ENCODE measurements around the gene IGFBP6.
"Not testable (repeated sequence)": the region's sequence is repeated elsewhere in the genome, so short reads cannot be mapped to it uniquely, and the experiment has no call there.

The IGFBP6 gene

DNA sequence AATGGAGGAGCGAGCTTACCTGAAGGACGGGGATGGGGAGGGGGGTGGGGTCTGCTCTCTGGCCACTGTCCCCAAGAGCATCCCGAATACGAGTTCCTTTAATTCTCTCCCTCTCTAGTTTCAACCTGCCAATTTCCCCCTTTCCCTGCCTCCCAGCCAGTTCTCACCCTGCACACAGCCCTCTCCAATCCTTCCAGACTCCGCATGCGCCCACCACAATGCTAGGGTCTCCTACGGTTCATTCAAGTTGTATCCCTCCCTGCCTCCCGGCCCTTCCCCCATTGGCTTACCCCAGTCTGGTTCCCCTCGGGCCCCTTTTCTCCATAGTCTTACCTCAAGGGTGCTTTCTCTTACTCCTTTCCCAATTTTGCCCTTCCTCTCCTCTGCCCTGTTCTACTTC is 708 bp upstream of the IGFBP6 start:
- DNase-seq (ENCODE audit: low read depth), result no peak

DNA sequence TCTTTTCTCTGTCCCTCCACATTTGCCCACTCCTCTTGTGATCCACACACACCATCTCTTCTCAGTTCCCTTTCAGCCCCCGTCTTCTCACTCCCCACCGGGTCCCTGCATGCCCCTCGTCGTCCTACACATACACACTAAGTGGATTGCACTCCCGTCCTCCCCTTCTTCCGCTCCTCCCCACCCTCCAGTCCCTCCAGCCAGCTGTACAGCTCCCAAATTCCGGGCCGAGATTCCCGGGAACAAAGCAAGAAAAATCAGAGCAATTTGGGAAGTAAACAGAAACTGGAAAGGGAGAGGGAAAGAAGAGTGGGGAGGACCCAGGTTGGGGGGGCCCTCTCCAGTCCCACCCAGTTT is 282 bp upstream of the IGFBP6 start:
- no peak for DNase-seq (ENCODE audit: low read depth)

DNA sequence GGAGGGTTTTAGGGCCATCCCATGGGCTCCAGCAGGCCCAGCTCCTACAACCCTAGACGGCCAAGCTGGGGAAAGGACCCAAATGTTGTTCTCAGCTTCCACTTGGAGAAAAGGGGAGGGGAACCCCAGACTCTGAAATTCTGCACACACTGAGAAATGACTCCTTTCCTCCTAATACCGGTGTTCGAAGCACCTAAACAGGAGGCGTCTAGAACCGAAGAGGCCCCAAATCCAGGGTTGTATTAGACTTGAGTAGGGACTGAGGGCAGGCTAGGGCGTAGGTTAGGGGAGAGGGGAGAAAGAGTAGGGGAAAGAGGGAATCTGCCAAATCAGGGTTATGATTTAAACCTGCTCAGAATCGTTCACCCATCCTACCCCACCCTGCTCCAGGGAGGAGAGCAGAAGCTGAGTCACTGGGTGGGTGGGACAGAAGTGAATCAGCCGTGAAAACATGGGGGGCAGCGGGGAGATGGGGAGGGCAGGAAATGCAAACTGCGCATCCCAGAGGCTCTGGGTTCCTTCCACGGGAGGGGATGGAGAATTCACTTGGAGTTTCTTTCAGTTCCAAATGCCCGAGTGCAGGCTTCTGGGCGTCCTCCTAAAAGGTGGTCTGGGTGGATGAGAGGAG is 1.0 kb downstream of the IGFBP6 start:
- peak; percentile 68 for DNase-seq (ENCODE audit: low read depth)

DNA sequence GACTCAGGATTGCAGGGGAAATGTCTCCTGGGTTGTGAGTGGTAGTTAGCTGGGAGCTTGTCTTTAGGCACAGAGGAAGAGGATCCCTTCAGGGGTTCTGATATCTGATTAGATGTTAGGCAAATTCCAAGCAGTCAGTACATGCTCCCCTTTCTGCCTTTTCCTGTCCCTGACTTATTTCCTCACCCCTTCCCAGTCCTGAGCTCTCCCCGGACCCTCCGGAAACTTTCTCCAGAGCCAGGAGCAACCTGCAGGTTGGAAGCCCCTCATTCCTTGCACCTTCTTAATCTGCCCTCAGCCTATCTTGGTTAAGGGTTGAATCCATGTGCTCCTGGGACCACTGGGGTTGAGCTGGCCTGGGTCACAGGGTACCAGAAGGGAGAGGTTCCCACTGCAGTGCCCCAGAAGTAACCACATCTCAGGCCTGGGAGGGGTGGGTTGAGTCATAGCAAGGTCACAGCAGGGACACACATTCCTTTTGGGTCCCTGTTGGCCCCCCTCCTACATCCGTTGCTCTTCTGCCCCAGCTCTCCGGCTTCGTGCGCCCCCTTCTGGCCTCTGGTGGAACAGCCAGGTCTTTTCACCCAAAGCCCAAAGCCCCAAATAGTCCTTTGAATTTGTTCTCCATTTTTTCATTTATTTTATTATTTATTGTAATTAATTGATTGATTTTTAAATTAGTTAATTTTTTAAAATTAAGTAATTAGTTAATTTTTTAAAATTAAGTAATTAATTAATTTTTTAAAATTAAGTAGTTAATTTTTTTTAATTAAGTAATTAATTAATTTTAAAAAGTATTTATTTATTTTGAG is 1.8 kb downstream of the IGFBP6 start:
- peak; percentile 97 for DNase-seq (ENCODE audit: low read depth)

DNA sequence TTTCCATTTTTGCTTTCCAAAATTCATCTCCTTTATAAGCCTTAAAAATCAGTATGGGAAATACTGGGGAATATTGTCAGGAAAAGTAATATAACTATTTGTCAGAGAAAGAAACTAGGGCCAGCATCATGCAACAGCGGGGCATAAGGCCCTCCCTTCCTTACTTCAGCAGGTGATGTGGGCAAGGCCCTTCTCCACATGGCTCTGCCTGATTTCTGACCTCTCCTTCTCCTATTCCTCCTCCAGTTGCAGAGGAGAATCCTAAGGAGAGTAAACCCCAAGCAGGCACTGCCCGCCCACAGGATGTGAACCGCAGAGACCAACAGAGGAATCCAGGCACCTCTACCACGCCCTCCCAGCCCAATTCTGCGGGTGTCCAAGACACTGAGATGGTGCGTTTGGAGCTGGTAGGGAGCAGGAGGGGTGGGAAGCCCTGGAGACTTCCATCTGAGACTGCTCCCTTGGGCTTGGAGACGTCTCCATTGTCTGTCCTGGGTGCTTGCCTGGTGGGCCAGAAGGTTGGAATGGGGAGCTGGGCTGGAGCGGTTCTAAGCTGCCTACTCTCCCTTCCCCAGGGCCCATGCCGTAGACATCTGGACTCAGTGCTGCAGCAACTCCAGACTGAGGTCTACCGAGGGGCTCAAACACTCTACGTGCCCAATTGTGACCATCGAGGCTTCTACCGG is 3.1 kb downstream of the IGFBP6 start:
- DNase-seq (ENCODE audit: low read depth), result no peak

DNA sequence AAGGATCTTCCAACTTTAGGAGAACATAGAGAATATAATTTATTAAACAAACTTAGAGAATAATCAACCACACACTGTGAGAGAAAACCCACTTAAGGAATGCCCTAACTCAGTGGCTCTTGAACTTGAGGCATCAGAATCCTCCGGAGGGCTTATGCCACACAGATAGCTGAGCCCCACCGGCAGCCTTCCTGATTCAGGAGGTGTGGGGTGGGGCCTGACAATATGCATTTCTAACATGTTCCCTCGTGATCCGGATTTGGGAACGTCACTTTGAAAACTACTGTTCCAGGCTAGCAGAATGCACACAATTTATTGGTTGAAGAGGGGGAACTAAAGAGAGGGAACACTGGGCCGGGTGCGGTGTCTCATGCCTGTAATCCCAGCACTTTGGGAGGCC is 3.8 kb downstream of the IGFBP6 start:
- no peak for DNase-seq (ENCODE audit: low read depth)

DNA sequence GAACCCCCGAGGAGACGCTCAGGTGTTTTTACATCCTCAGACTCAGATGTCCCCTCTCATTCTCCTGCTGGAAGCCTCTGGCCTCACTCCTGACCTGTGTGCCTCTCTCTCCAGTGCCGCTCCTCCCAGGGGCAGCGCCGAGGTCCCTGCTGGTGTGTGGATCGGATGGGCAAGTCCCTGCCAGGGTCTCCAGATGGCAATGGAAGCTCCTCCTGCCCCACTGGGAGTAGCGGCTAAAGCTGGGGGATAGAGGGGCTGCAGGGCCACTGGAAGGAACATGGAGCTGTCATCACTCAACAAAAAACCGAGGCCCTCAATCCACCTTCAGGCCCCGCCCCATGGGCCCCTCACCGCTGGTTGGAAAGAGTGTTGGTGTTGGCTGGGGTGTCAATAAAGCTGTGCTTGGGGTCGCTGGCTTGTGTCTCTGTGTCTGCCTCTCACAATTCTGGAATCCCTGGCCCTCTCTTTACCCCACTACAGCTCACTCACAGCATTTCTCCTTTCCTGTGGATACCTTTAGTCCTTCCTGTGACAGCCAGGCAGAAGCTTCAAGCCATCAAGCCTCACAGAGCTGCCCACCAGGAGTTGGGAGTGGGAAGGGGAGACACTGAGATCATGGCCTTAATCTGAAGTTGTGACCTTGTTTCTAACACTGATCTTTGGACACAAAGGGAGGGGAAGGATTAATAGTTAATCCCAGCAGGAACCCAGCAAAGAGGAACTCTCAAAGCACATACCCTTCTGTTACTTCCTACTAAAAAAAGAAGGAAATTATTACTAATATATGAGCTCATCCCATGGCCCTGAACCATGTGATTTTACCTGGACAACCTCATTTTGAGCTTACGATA is 4.7 kb downstream of the IGFBP6 start:
- no peak for DNase-seq (ENCODE audit: low read depth)

DNA sequence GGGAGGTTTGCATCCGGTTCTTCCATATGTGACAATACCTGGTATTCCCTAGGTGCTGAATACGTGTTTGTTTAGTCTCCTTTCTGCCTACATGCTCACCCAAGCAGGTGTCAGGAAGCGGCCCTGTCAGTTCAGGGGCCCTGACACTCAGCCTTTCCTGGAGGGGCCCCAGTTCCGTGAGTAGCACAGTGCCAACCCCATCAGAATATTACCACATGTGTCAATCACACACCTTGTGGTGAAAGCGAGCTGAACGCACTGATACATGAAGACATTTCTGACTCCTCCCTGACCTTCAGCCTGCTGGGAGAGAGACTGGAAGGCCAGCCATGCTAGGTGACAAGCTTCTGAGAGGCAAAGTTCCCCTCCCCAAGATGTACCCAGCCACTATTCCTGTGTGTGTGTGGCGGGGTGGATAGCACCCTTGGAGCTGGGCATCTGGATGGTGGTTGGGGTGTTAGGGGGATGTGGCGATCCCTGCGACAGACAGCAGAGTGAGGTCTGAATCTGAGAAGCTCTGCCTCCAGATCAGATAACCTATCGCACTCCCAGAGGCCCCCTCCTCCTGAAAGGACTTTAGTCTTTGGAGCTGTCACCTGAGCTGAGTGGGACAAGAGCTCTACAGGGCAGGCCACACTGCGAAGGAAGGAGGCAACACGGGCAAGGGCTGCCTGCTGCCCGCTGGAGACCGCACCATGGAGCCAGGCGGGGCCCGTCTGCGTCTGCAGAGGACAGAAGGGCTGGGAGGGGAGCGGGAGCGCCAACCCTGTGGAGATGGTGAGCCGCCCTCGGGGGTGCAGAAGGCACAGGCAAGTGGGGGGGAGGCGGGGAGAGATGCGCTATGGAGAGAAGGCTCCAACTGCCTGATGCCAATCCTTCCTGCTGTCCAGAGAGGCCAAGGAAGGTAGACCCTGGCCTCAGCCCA is 5.7 kb downstream of the IGFBP6 start, which contains the start of gene SOAT2:
SOAT2 (plus strand) TSS at position 604 of the 925 bp plus-strand sequence; CDS start at position 696, 92 bp downstream.
- no peak for DNase-seq (ENCODE audit: low read depth)

DNA sequence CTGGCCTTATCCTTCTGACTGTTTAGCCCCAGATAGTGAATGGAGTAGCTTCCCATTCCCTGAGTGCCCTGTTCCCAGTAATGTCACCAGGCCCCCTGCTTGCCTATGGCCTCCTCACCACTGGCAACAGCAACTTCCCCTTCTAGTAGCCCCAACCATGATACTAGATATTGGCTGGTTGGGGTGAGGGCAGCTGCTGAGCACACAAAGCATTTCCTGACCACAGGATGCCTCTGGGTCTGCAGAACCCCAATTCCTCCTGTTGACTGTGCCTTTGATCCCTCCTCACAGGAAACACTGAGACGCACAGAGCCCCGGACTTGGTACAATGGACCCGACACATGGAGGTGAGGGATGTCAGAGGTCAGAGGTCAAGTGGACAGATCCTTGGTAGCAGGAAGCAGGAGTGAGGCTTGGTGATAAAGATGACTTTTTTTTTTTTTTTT is 6.4 kb downstream of the IGFBP6 start:
- no peak for DNase-seq (ENCODE audit: low read depth)

DNA sequence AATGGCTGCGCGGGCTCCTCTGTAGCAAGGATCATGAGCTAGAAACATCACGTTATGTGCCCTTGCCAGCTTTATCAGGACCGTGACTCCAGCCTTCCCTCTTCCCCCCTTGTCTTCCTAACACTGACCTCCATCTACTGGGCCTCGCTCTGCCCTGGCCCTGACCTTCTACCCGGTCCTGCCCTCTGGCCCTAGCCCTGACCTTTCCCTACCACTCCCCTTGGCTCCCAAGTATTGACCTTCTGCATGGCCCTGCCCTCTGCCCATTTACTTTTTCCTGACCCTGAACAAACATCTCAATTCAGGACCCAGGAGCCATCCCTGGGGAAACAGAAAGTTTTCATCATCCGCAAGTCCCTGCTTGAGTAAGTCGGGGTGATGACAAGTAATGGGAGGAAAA is 7.8 kb downstream of the IGFBP6 start:
- DNase-seq (ENCODE audit: low read depth), result no peak

DNA sequence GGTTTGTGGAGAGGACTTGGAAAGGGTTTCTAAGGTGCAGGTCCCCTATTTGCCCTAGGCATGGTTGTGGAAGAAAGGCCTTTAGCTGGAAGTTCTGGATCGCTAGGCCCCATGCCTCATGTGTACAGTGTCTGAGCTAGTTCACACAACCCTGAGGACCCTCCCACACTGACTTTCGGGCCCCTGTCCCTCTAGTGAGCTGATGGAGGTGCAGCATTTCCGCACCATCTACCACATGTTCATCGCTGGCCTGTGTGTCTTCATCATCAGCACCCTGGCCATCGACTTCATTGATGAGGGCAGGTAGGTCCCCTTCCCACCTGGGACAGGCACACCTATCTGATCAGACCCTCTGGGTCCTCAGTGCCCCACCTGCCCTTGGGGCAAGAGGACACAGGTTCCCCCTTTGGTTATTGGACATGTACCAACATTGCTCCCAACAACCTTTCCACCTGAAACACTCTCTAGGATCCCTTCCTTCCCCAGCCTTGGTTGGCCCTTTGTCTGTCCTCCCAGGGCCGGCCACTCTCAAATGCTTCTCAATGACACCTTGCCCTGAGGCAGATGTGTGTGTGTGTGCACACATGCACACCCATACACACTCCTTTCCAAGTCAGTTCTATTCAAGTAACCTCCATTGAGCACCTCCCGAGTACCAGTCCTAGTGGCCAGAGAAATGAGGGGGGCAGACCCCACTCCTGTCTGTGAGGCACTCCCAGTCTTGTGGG is 8.4 kb downstream of the IGFBP6 start:
- no peak for DNase-seq (ENCODE audit: low read depth)

DNA sequence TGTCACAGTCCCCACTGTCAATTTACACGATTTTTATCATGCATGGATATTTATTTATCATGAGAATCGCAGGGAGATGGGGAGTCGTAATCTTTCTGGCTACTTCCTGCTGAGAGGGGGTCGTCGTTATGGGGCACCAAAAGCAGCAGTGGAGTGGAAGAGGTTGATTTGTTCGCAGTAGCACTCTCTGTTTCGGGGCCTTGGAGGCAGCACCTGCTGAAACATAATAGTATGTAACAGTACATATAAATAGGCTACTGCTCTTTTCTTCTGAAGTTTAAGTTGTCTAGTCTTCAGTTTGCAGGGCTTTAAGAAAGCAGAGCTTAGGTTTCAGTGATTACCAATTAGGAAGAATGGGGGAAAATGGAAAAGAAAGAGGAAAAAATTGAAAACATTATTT is 9.7 kb downstream of the IGFBP6 start:
- DNase-seq (ENCODE audit: low read depth), result no peak

DNA sequence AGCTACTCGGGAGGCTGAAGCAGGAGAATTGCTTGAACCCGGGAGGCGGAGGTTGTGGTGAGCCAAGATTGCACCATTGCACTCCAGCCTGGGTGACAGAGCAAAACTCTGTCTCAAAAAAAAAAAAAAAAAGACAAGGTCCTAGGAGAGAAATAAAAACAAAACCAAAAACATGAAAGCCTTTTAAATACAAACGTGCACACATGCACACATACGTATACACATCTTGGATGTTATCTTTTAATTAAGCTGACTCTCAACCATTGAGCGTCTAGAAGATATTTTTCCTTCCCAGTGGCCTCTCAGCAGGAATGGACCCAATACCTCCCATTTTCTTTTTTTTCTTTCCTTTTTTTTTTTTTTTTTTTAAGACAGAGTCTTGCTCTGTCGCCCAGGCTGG is 15.0 kb downstream of the IGFBP6 start:
- not testable (repeated sequence) for DNase-seq (ENCODE audit: low read depth)

DNA sequence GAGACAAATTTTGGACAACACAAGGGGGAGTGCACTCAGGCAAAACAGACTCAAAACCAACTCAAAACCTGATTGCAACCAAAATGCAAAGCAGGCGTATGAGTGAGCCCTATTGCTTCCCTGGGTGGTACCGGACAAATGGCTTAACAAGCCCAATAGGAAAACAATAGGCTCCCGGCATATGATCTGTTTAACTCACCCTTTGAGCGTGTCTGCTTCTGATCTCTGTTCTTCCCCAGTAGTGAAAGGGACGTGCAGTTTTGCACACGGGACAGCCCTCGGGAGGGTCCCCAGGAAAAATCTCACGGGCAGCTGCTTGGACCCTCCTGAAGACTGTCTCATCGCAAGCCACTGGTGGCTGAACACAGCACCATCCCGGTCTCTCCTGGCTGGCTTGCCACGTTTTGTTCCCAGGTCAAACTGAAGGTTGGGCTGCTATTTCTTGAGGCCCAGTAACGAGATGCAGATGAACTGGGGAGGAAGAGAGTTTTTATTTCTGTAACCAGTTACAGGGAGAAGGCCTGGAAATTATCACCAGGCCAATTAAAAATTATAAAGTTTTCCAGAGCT is 15.8 kb downstream of the IGFBP6 start:
- DNase-seq (ENCODE audit: low read depth), result no peak

DNA sequence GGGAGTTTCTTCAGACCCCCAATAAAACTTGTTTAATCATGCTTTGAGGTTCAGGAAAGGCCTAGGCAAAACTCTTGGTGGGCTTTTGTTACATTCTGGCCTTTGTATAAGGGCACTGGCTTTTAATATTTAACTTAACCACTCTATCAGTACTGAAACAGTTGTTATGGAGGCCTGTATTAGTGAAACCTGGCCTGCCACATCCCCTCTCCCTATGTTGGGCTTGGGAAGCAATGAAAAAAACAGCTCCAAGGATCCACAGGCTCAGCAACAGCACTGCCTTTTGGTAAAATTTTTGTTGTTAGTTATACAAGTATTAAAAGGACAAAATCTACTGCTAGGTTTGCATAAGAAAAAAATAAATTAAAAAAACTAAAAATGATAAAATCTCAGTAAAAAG is 16.5 kb downstream of the IGFBP6 start:
- no peak for DNase-seq (ENCODE audit: low read depth)

DNA sequence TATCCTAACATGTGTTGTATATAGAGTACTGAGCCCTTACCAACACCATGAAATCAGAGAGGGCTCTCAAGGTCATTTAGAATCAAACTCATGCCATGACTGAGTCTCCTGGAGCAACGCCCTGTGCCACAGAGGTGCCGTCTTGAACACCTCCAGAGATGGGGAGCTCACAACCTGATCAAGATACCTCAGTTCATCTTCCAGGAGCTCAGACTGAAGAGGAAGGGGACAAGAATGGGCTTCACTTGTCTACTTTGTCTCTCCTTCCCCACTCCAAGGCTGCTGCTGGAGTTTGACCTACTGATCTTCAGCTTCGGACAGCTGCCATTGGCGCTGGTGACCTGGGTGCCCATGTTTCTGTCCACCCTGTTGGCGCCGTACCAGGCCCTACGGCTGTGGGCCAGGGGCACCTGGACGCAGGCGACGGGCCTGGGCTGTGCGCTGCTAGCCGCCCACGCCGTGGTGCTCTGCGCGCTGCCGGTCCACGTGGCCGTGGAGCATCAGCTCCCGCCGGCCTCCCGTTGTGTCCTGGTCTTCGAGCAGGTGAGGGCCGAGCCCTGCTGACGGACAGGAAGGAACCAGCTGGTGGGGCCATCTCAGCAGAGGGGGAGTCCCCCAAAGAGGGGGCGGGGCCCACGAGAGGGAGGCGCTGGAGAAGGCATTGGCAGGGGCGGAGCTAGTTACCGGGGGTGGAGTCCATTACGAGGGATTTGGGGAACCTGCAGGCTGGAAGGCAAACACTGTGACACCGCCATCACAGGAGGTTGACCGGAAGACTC is 17.8 kb downstream of the IGFBP6 start:
- no peak for DNase-seq (ENCODE audit: low read depth)

DNA sequence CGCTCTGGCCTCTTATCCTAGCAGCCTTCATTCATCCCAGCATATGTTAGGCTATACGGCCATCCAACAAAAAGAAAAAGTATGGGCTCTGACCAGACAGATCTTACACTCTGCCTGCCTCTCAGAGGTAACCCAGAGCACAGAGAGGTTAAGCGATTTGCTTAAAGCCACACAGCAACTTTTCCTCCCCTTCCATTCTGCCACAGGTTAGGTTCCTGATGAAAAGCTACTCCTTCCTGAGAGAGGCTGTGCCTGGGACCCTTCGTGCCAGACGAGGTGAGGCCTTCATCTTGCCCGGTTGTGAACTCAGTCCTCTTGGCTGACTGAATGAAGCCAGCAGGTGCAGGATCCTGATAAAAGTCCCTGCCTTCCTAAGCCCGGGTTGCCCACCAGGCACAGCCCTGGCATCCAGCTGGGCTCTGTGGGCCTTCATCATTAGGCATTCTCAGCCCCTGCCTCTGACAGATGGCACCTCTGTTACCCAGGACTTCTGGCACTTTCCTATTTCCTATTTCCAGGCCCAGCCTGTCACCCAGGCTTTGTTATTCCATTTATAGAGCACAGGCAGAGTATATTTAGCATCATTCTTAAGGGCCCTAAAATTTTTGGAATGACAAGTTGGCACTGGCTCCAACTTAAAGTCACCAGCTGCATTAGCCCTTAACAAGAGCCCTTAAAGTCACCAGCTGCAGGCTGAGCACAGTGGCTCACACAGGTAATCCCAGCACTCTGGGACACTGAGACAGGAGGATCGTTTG is 18.6 kb downstream of the IGFBP6 start:
- DNase-seq (ENCODE audit: low read depth), result no peak

DNA sequence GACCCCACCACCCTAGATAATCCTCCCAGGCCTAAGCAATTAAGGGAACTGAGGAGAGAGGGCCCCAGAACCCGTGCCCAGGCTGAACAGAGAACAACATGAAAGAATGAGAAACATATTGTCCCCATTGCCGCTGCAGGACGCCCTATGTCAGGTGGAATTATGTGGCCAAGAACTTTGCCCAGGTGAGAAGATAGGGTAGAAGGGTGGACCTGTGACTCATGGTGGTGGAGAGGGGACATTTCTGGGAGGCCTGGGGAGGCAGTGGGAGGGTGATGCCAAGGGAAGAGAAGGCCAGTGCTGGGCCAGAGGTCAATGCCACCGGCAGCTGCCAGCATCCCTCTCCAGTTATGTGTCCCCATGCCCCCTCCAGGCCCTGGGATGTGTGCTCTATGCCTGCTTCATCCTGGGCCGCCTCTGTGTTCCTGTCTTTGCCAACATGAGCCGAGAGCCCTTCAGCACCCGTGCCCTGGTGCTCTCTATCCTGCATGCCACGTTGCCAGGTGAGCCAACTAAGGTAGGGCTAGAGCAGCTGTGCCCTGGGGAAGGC is 21.4 kb downstream of the IGFBP6 start:
- DNase-seq (ENCODE audit: low read depth), result no peak

All from fibroblast of the conjunctiva (primary cell).